Stimulated activated CD4-positive, alpha-beta T cell treated with anti-CD3 and anti-CD28 coated beads, Interleukin-4, amount 100 ng/mL, for 1 hour (primary cell): ENCODE results near the gene CEP250.

Experiments
- DNase-seq: peaks from one replicate; pipeline ENCODE4 v3.0.0-alpha.2; 2020

CEP250 gene

DNA sequence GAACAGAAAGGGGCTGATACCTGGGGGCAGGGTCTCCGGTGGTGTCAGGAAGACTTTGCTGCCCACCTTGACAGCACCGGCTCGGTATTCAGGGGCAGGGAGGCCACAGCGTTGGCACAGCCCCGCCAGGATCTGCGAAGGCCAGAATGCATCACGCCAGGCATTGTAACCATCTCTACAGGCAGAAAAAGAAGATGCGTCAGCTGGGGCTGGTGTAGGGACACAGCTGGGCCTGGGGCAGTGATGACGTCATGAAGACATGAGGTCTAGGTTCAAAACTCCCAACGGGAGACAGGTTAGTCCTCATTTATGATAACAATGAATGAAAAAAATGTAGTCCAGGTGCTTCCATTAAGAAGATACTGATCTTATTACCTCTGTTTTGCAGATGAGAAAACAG, 108.4 kb downstream of the CEP250 start:
- DNase-seq: no peak

DNA sequence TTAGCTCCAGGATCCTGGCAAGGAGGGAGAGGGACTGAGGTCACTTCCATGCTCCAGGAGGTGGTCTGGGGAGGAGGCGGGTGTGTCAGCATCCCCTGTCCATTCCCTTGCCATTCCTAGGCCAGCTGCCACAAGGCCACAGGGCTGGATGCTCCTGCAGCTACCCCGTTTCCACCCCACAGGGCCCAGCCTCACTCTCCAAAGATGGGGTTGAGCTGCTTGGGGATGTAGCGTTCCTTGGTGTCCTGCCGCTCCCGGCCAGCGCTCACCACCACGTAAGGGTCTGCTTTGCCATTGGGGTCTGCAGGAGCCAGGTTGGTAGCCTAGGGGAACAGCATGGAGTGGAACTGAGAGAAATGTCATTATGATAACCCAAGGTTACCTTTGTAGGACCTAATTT, 109.5 kb downstream of the CEP250 start:
- no peak for DNase-seq

- DNase-seq: no peak
Measured at GRCh38 chr20:35568645-35569044, 113.2 kb downstream of the CEP250 start.
